ENCODE data around the gene LMBR1L.

The LMBR1L gene

DNA sequence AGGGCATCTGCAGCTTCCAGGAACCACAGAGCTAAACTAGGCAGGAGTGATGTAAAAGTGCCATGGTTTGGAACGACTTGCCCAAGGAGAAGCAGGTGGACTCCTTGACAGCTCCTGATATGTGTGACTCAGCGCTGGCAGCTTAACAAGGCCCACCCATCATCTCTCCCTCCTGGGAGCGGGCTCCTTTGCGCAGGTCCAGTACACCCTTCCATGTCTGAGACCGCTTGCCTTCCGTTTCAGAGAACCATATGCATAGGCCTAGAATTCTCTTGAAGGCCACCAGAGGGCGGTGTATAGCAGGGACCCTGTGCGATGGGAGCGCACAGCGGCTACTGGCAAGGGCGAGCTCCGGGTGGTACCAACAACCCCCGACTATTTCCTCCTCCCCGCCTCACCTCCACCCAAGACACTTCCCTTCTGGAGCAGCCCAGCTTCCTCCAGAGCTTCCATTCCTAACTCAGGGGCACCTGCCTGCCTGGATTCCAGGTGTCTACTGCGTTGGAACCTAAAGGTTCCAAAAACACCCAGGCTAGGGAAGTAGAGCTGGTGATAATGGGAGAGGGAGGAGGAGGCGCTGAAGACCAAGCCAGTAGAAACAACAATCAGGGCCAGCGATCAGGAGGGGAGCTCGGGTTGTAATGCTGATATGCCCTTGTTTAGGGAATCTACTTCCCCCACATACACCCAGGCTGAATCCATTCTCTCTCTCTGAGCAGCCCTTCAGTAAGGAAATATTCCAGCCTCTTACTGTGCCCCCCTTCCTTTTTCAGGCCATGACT, 22.3 kb downstream of the LMBR1L start:
- Histone ChIP-seq H3K9me3 (ENCODE audit: control insufficient read depth, insufficient read depth, low read depth, low read length) (no peaks in the 10 kb centered on the region), H3K36me3 (ENCODE audit: control insufficient read depth in 2 of 2, insufficient read depth in 1 of 2, low read length in 2 of 2) (no peaks in the 10 kb centered on the region), H3K4me1 (ENCODE audit: control insufficient read depth, insufficient read depth, low read length) (no peaks in the 10 kb centered on the region), H3K4me3 (ENCODE audit: low read depth, low read length) (peak overlapping the region; percentile 25), H3K27ac (ENCODE audit: extremely low read depth, low read depth, low read length) (no peak overlapping the region)
- ChIA-PET POLR2A (interaction anchor here (0.5 to 2.2 kb wide), 12 partner anchors 10 to 177 kb away, joined by 3 to 31 read pairs (median 4); partner anchors contain the start of genes LMBR1L, RHEBL1, TUBA1A and TUBA1B), CTCF (interaction anchor here (0.6 to 6.2 kb wide), 54 partner anchors 9 to 867 kb away, joined by 3 to 131 read pairs (median 4); partner anchors contain the start of genes LMBR1L, PRPH, RHEBL1 and TUBA1B)
- TF ChIP-seq ZSCAN23 (tag by site-specific recombination; IDR thresholded peaks at IDR 0.05) (no peak), ZNF274 (IDR thresholded peaks at IDR 0.05; ENCODE audit: low read length) (no peak), ZNF274 (tag by site-specific recombination; IDR thresholded peaks at IDR 0.05; ENCODE audit: borderline replicate concordance) (no peak), ZNF211 (tag by site-specific recombination; IDR thresholded peaks at IDR 0.05; ENCODE audit: low read depth) (no peak), ZFHX2 (tag by site-specific recombination; conservative IDR thresholded peaks at IDR 0.05) (no peak), ZNF423 (tag by site-specific recombination; IDR thresholded peaks at IDR 0.05) (peak; percentile 88), ZXDB (tag by site-specific recombination; IDR thresholded peaks at IDR 0.05) (peak; percentile 64), OSR2 (tag by site-specific recombination; IDR thresholded peaks at IDR 0.05) (peak; percentile 81), WT1 (tag by site-specific recombination; IDR thresholded peaks at IDR 0.05) (0 out of 2 replicates have a peak, but pooled peaks have one; percentile 27), IKZF3 (tag by site-specific recombination; IDR thresholded peaks at IDR 0.05) (0 out of 2 replicates have a peak, but pooled peaks have one; percentile 4), ZBTB20 (tag by site-specific recombination; IDR thresholded peaks at IDR 0.05) (no peak), SP3 (tag by site-specific recombination; IDR thresholded peaks at IDR 0.05) (peak; percentile 40; the same call in 1 of the 2 replicates), ZNF610 (tag by site-specific recombination; IDR thresholded peaks at IDR 0.05; ENCODE audit: borderline replicate concordance) (0 out of 2 replicates have a peak, but pooled peaks have one; percentile 65), ZNF394 (tag by site-specific recombination; IDR thresholded peaks at IDR 0.05; ENCODE audit: borderline replicate concordance) (peak; percentile 45; the same call in 1 of the 2 replicates), SP7 (tag by site-specific recombination; IDR thresholded peaks at IDR 0.05) (peak; percentile 67), KLF16 (tag by site-specific recombination; IDR thresholded peaks at IDR 0.05) (0 out of 2 replicates have a peak, but pooled peaks have one; percentile 29), ZNF311 (tag by site-specific recombination; IDR thresholded peaks at IDR 0.05; ENCODE audit: borderline replicate concordance) (no peak), SP2 (tag by site-specific recombination; IDR thresholded peaks at IDR 0.05) (peak; percentile 39; the same call in 1 of the 2 replicates), ZNF664 (tag by site-specific recombination; IDR thresholded peaks at IDR 0.05) (no peak), ZNF10 (tag by site-specific recombination; IDR thresholded peaks at IDR 0.05) (peak; percentile 73), ZNF391 (tag by site-specific recombination; IDR thresholded peaks at IDR 0.05; ENCODE audit: borderline replicate concordance, low read depth) (peak; percentile 31; the same call in 1 of the 2 replicates), ZNF112 (tag by site-specific recombination; IDR thresholded peaks at IDR 0.05) (no peak), EGR2 (tag by site-specific recombination; IDR thresholded peaks at IDR 0.05; ENCODE audit: low read depth) (no peak), ZNF248 (tag by site-specific recombination; IDR thresholded peaks at IDR 0.05) (no peak), ZNF529 (tag by site-specific recombination; IDR thresholded peaks at IDR 0.05; ENCODE audit: insufficient replicate concordance) (no peak)
- TF ChIP-seq, protein P1, sequence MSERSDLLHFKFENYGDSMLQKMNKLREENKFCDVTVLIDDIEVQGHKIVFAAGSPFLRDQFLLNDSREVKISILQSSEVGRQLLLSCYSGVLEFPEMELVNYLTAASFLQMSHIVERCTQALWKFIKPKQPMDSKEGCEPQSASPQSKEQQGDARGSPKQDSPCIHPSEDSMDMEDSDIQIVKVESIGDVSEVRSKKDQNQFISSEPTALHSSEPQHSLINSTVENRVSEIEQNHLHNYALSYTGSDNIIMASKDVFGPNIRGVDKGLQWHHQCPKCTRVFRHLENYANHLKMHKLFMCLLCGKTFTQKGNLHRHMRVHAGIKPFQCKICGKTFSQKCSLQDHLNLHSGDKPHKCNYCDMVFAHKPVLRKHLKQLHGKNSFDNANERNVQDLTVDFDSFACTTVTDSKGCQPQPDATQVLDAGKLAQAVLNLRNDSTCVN (tag by site-specific recombination; optimal IDR thresholded peaks at IDR 0.05), result peak; percentile 47
- TF ChIP-seq, protein P2, sequence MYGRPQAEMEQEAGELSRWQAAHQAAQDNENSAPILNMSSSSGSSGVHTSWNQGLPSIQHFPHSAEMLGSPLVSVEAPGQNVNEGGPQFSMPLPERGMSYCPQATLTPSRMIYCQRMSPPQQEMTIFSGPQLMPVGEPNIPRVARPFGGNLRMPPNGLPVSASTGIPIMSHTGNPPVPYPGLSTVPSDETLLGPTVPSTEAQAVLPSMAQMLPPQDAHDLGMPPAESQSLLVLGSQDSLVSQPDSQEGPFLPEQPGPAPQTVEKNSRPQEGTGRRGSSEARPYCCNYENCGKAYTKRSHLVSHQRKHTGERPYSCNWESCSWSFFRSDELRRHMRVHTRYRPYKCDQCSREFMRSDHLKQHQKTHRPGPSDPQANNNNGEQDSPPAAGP (tag by site-specific recombination; IDR thresholded peaks at IDR 0.05), result peak; percentile 71; the same call in 1 of the 2 replicates
- TF ChIP-seq, protein P3, sequence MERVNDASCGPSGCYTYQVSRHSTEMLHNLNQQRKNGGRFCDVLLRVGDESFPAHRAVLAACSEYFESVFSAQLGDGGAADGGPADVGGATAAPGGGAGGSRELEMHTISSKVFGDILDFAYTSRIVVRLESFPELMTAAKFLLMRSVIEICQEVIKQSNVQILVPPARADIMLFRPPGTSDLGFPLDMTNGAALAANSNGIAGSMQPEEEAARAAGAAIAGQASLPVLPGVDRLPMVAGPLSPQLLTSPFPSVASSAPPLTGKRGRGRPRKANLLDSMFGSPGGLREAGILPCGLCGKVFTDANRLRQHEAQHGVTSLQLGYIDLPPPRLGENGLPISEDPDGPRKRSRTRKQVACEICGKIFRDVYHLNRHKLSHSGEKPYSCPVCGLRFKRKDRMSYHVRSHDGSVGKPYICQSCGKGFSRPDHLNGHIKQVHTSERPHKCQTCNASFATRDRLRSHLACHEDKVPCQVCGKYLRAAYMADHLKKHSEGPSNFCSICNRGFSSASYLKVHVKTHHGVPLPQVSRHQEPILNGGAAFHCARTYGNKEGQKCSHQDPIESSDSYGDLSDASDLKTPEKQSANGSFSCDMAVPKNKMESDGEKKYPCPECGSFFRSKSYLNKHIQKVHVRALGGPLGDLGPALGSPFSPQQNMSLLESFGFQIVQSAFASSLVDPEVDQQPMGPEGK (tag by site-specific recombination; IDR thresholded peaks at IDR 0.05), result peak; percentile 80
- TF ChIP-seq, protein P4, sequence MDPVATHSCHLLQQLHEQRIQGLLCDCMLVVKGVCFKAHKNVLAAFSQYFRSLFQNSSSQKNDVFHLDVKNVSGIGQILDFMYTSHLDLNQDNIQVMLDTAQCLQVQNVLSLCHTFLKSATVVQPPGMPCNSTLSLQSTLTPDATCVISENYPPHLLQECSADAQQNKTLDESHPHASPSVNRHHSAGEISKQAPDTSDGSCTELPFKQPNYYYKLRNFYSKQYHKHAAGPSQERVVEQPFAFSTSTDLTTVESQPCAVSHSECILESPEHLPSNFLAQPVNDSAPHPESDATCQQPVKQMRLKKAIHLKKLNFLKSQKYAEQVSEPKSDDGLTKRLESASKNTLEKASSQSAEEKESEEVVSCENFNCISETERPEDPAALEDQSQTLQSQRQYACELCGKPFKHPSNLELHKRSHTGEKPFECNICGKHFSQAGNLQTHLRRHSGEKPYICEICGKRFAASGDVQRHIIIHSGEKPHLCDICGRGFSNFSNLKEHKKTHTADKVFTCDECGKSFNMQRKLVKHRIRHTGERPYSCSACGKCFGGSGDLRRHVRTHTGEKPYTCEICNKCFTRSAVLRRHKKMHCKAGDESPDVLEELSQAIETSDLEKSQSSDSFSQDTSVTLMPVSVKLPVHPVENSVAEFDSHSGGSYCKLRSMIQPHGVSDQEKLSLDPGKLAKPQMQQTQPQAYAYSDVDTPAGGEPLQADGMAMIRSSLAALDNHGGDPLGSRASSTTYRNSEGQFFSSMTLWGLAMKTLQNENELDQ (tag by site-specific recombination; IDR thresholded peaks at IDR 0.05; ENCODE audit: low read depth), result no peak
- TF ChIP-seq, protein P5, sequence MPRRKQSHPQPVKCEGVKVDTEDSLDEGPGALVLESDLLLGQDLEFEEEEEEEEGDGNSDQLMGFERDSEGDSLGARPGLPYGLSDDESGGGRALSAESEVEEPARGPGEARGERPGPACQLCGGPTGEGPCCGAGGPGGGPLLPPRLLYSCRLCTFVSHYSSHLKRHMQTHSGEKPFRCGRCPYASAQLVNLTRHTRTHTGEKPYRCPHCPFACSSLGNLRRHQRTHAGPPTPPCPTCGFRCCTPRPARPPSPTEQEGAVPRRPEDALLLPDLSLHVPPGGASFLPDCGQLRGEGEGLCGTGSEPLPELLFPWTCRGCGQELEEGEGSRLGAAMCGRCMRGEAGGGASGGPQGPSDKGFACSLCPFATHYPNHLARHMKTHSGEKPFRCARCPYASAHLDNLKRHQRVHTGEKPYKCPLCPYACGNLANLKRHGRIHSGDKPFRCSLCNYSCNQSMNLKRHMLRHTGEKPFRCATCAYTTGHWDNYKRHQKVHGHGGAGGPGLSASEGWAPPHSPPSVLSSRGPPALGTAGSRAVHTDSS (tag by site-specific recombination; IDR thresholded peaks at IDR 0.05), result no peak
